Neural progenitor cell (in vitro differentiated cells): Measurements from ENCODE around the gene PUM1.

Experiments used
- CTCF ChIP-seq: fragments of 200-600 bp; sonication (generic); IDR thresholded peaks from 2 replicates; pipeline ENCODE4 v1.5.1; 2017; ENCODE audit warnings: antibody characterized with exemption, mild to moderate bottlenecking
- EZH2phosphoT487 ChIP-seq: fragments of 200-600 bp; sonication (generic); IDR thresholded peaks from 2 replicates; pipeline ENCODE4 v1.6.1; 2017; ENCODE audit warnings: antibody characterized with exemption

DNA sequence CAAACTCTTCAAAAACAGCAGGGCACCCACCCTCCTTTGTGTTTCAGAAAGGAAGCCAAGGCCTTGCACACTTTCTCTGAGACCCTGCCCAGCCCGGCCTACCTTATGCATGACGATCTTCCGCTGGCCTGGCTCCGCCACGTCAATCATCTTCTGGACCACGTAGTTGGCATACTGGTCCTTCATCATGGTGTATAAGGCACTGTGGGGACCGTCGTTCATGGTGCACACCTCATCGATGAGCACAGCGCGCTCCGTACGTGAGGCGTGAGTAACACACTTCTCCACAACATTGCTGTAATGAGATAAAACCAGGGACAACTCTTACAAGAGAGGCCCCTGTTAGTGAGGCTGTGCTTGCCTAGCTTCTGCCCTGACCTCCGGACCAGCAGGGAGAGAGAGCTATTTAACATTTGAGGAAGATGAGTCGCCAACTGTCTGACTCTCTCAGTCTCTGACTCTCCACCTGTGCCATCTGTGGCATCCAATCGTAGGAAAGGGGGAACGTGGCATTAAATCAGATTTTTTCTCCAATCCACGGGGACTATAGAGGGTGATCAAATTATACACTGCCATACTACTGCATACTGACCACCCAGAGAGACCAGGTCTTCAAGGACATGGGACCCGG is 128.9 kb downstream of the PUM1 start:
- no peak for TF ChIP-seq CTCF
- no peak for TF ChIP-seq EZH2phosphoT487
